Stimulated activated CD8-positive, alpha-beta memory T cell treated with anti-CD3 and anti-CD28 coated beads, Interleukin-4, amount 100 ng/mL, for 24 hours (primary cell): Measurements from ENCODE around the gene RNF13.
"Not testable (repeated sequence)": the region's sequence is repeated elsewhere in the genome, so short reads cannot be mapped to it uniquely, and the experiment has no call there.

Experiments used
- DNase-seq: peaks from one replicate; pipeline ENCODE4 v3.0.0-alpha.2; 2020; ENCODE audit warnings: low read depth

RNF13 gene

GRCh38 chr3:149898771-149899170 is 85.8 kb downstream of the RNF13 start:
- no peak for DNase-seq

DNA sequence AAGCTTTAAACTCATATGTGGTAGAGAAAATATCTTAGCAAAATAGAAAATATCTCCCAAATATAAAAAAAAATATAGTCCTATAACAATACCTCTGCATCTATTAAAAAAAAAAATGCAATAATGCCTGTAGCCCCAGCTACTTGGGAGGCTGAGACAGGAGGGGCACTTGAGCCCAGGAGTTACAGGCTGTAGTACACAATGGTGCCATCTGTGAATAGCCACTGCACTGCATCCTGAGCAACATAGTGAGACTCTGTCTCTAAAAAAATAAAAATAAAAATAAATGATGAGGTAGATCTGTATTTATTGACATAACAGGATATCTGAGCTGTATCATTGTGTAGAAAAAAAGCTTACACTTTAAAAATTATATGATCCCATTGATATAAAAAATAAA is 87.3 kb downstream of the RNF13 start:
- no peak for DNase-seq

GRCh38 chr3:149901770-149902169 is 88.8 kb downstream of the RNF13 start:
- no peak for DNase-seq

GRCh38 chr3:149902498-149903139 is 89.6 kb downstream of the RNF13 start:
- DNase-seq = no peak

DNA sequence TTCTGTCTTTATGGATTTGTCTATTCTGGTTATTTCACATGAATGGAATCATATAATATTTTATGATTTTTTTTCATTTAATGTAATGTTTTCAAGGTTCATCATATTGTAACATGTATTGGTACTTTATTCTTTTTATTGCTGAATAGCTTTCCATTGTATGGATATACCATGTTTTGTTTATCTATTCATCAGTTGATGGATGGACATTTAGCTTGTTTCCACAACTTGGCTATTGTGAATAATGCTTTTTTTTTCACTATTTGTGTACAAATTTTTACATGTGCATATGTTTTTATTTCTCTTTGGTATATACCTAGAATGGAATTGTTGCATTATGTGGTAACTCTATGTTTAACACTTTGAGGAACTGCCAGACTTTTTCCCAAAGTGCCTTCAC is 93.0 kb downstream of the RNF13 start:
- no peak for DNase-seq

GRCh38 chr3:149908424-149908957 is 95.5 kb downstream of the RNF13 start:
- DNase-seq = no peak

DNA sequence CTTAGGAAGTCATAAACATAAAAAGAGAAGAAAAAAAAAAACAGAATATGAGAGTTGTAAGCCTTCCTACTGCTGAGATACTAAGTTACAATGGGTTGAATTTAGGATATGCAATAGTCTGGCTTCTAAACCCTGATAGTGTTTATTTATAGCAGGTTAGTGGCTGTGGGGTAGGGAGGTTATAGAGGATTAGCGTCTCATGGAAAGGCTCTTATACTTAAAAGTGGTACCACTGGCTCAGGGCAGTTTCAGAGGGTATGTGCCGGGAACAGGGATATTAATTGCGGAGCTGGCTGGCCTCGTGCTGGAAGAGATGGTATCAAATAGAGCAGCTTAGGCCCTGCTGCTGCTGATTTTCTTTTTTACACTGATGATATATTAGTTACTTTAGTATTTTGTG is 96.9 kb downstream of the RNF13 start:
- no peak for DNase-seq

DNA sequence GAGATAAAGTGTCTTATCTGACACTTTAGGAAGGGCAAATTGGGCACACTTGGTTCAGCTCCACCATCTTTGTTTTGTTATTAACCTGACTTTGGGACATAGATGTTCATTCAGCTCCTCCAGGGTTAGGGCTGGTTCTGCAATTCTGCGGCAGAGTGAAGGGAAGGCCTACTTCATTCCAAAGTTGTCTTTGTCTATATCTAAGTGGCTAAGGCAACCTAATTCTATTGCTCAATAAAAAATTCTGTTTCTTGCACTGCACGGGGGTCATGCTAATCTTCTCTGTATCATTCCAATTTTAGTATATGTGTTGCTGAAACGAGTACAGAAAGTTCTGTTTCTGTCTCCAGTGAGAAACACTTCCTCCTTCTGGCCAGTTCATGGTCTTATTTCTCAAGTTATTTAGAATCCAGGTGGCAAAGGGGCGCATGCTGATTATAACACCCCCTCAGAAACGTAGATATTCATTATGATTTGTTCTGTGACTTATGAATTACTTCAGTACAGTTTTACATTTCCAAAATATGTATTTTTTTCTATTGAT is 104.2 kb downstream of the RNF13 start:
- no peak for DNase-seq

DNA sequence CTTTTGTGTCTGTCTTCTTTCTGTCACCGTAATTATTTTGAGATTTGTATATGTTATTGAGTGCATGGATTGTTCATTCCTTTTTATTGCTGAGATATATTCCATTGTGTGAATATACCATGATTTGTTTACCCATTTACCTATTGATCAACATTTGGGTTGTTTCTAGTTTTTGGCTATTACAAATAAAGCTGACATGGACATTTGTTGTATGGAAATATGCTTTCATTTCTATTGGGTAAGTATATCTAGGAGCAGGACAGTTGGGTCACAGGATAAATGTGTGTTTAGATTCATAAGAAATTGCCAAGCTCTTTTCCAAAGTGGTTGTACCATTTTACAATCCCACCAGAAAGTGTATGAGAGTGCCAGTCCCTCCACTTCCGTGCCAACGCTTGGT is 106.5 kb downstream of the RNF13 start:
- no peak for DNase-seq

- no peak for DNase-seq
These were observed 107.1 kb downstream of the RNF13 start for GRCh38 chr3:149920119-149920518.

DNA sequence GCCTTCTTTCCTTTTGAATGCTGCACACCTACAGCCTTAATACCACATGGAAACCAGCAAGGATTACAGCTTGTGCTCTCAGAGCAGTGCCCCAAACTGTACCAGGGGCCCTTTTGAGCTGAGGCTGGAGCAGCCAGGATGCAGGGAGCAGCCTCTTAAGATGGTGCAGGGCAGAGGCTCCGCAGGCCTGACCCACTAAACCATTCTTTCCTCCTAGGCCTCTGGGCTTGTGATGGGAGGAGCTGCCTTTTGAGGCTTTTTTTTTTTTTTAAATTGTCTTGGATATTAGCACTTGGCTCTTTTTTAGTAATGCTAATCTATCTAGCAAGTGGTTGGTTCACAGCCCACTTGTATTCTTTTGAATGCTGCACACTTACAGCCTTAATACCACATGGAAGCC is 120.0 kb downstream of the RNF13 start:
- no peak for DNase-seq

- no peak for DNase-seq
These were observed 120.8 kb downstream of the RNF13 start for GRCh38 chr3:149933858-149934257.

- no peak for DNase-seq
These were observed 121.5 kb downstream of the RNF13 start for GRCh38 chr3:149934524-149934923.

GRCh38 chr3:149936812-149937230 is 123.8 kb downstream of the RNF13 start:
- DNase-seq = peak; percentile 2

- DNase-seq = not testable (repeated sequence)
These were observed 125.5 kb downstream of the RNF13 start for GRCh38 chr3:149938392-149939055.

DNA sequence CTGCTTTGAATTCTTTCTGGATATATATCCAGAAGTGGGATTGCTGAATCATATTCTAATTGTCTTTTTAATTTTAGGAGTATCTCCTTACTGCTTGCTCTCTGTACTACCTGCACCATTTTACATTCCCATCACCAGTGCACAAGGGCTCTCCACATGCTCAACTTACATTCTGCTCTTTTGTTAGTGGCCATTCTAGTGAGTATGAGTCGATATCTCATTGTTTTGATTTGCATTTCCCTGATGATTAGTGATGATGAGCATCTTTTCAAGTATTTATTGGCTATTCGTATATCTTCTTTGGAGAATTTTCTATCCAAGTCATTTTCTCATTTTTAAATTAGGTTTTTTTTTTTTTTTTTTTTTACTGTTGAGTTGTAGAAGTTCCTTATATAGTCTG is 128.2 kb downstream of the RNF13 start:
- no peak for DNase-seq

- DNase-seq = no peak
These were observed 128.9 kb downstream of the RNF13 start for GRCh38 chr3:149941946-149942345.

DNA sequence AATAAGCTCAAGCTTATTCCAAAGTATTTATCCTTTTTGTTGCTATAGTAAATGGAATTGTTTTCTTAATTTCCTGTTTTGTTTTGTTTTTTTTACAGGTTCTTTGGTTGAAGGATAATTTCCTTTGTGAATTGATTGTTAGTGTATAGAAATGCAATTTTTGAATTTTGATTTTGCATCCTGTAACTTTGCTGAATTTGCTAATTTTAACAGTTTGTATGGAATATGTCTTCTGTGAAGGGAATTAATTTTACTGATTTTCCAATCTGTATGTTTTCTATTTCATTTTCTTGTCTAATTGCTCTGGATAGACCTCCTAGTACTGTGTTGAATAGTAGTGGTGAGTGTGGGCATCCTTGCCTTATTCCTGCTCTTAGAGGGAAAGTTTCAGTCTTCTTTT is 129.4 kb downstream of the RNF13 start:
- no peak for DNase-seq

GRCh38 chr3:149943966-149944365 is 131.0 kb downstream of the RNF13 start:
- not testable (repeated sequence) for DNase-seq

GRCh38 chr3:149947231-149947630 is 134.2 kb downstream of the RNF13 start:
- DNase-seq = no peak

GRCh38 chr3:149949181-149949580 is 136.2 kb downstream of the RNF13 start:
- DNase-seq = no peak

DNA sequence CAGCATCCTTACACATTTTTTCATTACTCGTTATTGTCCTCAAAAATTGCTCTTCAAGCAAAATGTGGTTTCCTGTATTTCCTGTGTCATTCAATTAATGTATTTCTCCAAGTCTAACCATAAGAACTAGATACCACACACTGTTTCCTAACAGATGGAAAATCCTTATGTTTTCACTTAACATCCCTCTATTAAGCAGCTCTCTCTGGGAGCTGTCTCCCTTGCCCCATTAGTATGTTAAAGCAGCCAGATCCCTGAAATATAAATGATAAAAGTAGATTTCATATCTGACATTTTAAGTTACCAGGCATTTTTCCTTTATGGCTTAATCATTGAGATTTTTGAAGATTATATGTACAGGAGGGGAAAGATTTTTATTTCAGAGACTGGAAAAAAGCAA is 141.8 kb downstream of the RNF13 start:
- no peak for DNase-seq

GRCh38 chr3:149955449-149955848 is 142.4 kb downstream of the RNF13 start:
- no peak for DNase-seq
